Activated CD4-positive, alpha-beta T cell treated with anti-CD3 and anti-CD28 coated beads, Interleukin-2, amount 10 ng/mL, durations not matched to agents 24 days and 14 days (primary cell): Measurements from ENCODE around the gene CEP131. TPM values are rescaled to one million over a fixed set of nuclear protein-coding genes. Genes with fewer than 3 reads are reported as not detected.

Experiments
- DNase-seq: peaks from one replicate; pipeline ENCODE4 v3.0.0; 2022
- H3K27ac Mint-ChIP-seq: one replicate; pipeline ENCODE4 v1.8.0; 2022; ENCODE audit warnings: mild to moderate bottlenecking, mixed read lengths
- H3K27me3 Mint-ChIP-seq: one replicate; pipeline ENCODE4 v1.8.0; 2022; ENCODE audit warnings: mixed read lengths
- H3K36me3 Mint-ChIP-seq: one replicate; pipeline ENCODE4 v1.8.0; 2022; ENCODE audit warnings: low read depth, mild to moderate bottlenecking, mixed read lengths
- H3K4me1 Mint-ChIP-seq: one replicate; pipeline ENCODE4 v1.8.0; 2021; ENCODE audit warnings: mixed read lengths
- H3K4me3 Mint-ChIP-seq: one replicate; pipeline ENCODE4 v1.8.0; 2022; ENCODE audit warnings: mild to moderate bottlenecking, moderate library complexity, mixed read lengths
- H3K9me3 Mint-ChIP-seq: one replicate; pipeline ENCODE4 v1.8.0; 2021; ENCODE audit warnings: mixed read lengths
- intact Hi-C: fragments of 100-400 bp; cut with micrococcal nuclease; formaldehyde crosslinking; loops from one replicate; pipeline ENCODE4 v1.15.1; 2023
- total RNA-seq: library from RNA; stranded (reverse); gene quantifications from 2 replicates; pipeline ENCODE4 v1.2.3, GENCODE V29; 2022

Gene CEP131
- total RNA-seq, 1 donor from 2014 or later = 18.0 TPM

DNA sequence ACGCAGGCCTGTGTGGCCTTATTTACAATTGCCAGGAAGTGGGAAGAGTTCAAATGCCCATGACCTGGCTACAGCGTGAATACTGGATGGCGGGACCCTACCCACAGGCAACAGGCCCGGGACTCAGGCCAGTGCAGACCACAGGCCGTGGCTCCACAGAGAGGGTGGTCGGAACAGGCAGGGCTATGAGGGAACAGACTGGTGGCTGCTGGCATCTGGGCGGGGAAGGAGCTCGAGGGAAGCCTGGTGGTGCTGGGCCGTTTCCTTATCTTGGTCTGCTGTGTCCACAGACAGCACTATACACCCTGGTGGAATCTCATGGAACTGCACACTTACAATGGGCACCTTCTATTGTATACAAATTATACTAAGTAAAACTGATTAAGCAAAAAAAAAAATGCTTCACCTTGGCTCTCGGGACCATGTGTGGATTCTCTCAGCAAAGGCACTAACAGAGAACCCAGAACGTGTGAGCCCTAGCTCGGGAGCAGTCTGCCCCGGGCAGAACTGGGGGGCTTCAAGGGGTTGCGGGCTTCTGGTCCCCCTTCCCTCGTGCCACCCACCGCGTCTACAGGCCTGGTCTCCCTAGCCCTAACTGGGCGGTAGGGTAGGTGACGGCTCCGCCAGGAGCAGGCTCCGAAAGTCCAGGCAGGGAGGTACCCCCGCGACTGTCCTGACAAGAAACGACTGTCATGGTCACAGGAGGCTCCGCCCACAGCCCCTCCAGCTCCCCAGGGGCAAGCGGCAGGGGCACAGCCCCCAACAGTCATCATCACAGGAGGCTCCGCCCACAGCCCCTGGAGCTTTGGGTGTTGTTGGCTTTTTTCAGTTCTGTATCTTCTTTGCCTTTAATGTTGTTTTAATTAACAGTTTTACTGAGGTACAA is 21.8 kb downstream of the CEP131 start:
- H3K9me3 Mint-ChIP-seq = no peaks in the 10 kb centered on the region
- no peaks in the 10 kb centered on the region for H3K4me1 Mint-ChIP-seq
- no peak overlapping the region for H3K4me3 Mint-ChIP-seq
- no peak overlapping the region for H3K27ac Mint-ChIP-seq
- intact Hi-C loops = no loop called here
- H3K27me3 Mint-ChIP-seq = no peaks in the 10 kb centered on the region
- peak; percentile 77 for DNase-seq
- no peaks in the 10 kb centered on the region for H3K36me3 Mint-ChIP-seq

DNA sequence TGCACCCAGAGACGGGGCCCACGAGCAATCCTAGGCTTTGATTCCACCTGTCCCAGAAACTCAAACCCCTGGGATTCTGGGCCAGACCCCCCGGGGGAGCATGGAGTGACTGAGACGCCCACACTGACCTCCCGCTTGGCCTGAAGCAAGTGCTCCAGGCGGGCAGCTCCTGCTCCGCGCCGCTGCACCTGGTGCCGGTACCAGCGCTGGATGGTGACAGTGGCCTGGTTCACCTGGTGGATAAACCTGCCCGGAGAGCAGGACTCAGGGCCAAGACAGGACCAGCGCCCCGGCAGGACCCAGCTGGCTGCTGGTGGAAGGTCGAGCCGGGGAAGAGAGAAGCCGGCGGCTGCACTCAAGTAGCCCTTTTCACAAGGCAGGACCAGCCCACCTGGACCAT is 22.6 kb downstream of the CEP131 start:
- Mint-ChIP-seq H3K27me3 (no peaks in the 10 kb centered on the region), H3K36me3 (no peaks in the 10 kb centered on the region), H3K9me3 (no peaks in the 10 kb centered on the region), H3K4me3 (no peak overlapping the region), H3K4me1 (no peaks in the 10 kb centered on the region), H3K27ac (no peak overlapping the region)
- intact Hi-C loops = no loop called here
- DNase-seq = no peak

DNA sequence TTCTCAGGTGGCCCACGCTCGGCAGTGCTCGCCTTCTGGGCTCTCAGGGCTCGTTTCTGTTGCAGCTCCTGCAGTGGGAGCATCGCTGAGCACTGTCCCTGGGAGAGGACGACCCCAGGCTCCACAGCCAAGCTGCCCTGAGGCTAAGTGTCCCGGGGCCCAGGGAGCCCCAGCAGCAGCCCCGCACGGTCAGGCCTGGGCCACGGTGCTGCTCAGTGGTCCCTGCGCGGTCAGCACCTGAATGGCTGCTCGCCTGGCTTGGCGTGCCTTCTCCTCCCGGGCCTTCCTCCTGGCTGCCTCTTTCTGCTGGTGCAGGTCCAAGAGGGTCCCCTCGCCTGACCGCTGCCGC is 23.3 kb downstream of the CEP131 start:
- no peaks in the 10 kb centered on the region for H3K4me1 Mint-ChIP-seq
- H3K27ac Mint-ChIP-seq = no peak overlapping the region
- no peak overlapping the region for H3K4me3 Mint-ChIP-seq
- no peak for DNase-seq
- no peaks in the 10 kb centered on the region for H3K9me3 Mint-ChIP-seq
- intact Hi-C loops = no loop called here
- H3K27me3 Mint-ChIP-seq = no peaks in the 10 kb centered on the region
- H3K36me3 Mint-ChIP-seq = no peaks in the 10 kb centered on the region

GRCh38 chr17:81198826-81199481 is 23.8 kb downstream of the CEP131 start:
- H3K27ac Mint-ChIP-seq = no peak overlapping the region
- no peaks in the 10 kb centered on the region for H3K9me3 Mint-ChIP-seq
- H3K36me3 Mint-ChIP-seq = no peaks in the 10 kb centered on the region
- no peak for DNase-seq
- no peaks in the 10 kb centered on the region for H3K4me1 Mint-ChIP-seq
- H3K4me3 Mint-ChIP-seq = no peak overlapping the region
- H3K27me3 Mint-ChIP-seq = no peaks in the 10 kb centered on the region
- intact Hi-C loops = no loop called here

GRCh38 chr17:81197831-81198490 is 24.8 kb downstream of the CEP131 start:
- no peaks in the 10 kb centered on the region for H3K36me3 Mint-ChIP-seq
- no peaks in the 10 kb centered on the region for H3K4me1 Mint-ChIP-seq
- H3K9me3 Mint-ChIP-seq = no peaks in the 10 kb centered on the region
- no peaks in the 10 kb centered on the region for H3K27me3 Mint-ChIP-seq
- no peak overlapping the region for H3K27ac Mint-ChIP-seq
- no peak for DNase-seq
- H3K4me3 Mint-ChIP-seq = no peak overlapping the region
- intact Hi-C loops = no loop called here

DNA sequence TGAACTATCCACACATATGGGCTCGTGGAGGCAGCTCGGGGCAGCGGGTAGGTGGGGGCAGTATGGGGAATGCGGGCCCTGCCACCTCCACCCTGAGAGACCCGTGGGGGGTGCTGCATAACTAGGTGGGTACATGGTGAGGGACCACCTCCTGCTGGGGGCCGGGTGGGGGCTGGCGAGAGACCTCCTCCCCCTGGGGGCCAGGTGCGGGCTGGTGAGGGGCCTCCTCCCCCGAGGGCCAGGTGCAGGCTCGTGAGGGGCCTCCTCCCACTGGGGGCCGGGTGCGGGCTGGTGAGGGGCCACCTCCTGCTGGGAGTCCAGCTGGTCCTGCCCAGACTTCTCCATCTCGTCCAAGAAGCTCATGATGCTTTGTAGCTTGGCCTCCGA is 25.4 kb downstream of the CEP131 start:
- Mint-ChIP-seq H3K36me3 (no peaks in the 10 kb centered on the region), H3K4me3 (no peak overlapping the region), H3K9me3 (no peaks in the 10 kb centered on the region), H3K27ac (no peak overlapping the region), H3K4me1 (no peaks in the 10 kb centered on the region), H3K27me3 (no peaks in the 10 kb centered on the region)
- intact Hi-C loops = no loop called here
- no peak for DNase-seq

DNA sequence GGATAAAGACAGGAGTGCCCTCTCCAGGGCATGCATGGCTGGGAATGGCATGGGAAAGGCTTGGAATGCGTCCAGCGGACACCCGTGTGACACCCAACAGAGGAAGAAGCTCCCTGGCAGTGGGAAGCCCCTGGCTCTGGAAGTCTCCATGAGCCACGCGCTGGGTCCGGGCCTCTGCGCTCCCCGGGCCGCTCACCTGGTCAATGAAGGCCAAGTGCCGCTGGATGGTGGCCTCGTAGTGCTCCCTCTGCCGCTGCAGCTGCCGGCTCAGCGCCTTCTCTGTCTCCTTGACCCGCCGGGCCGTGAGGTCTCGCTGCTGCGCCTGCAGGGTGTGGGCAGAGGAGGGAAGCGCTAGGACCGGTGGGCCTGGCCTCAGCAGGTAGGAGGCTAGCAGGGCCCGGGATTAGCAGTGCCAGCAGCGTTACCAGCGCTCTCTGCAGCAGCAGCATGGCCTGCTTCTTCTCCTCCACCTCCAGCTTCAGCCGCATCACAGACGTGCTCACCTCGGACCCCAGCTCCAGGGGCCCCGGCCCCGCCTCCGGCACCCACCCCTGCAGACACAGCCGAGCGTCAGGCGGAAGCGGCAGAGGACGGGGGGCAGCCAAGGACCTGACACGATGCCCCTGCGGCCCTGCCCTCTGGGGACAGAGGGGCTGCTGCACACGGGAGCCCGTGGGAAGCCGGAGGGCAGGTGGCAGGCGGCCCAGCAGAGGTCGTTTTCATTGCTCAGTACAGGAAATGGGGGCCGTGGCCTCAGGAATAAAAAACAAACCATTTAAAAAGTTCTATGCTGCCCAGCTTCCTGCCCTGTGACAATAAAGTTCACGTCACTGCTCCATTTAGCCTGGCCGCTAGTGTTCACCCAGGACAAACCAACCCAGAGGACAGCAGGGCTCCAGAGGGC is 26.0 kb downstream of the CEP131 start:
- Mint-ChIP-seq H3K4me3 (no peak overlapping the region), H3K27me3 (no peaks in the 10 kb centered on the region), H3K36me3 (no peaks in the 10 kb centered on the region), H3K4me1 (no peaks in the 10 kb centered on the region), H3K27ac (no peak overlapping the region), H3K9me3 (no peaks in the 10 kb centered on the region)
- intact Hi-C loops = no loop called here
- no peak for DNase-seq

GRCh38 chr17:81195941-81196495 is 26.7 kb downstream of the CEP131 start:
- H3K36me3 Mint-ChIP-seq = no peaks in the 10 kb centered on the region
- no peak overlapping the region for H3K27ac Mint-ChIP-seq
- no peaks in the 10 kb centered on the region for H3K9me3 Mint-ChIP-seq
- H3K4me3 Mint-ChIP-seq = no peak overlapping the region
- H3K27me3 Mint-ChIP-seq = no peaks in the 10 kb centered on the region
- intact Hi-C loops = no loop called here
- no peaks in the 10 kb centered on the region for H3K4me1 Mint-ChIP-seq
- no peak for DNase-seq

GRCh38 chr17:81194941-81195901 is 27.5 kb downstream of the CEP131 start:
- intact Hi-C loops = no loop called here
- H3K9me3 Mint-ChIP-seq = no peaks in the 10 kb centered on the region
- H3K4me1 Mint-ChIP-seq = no peaks in the 10 kb centered on the region
- H3K36me3 Mint-ChIP-seq = no peaks in the 10 kb centered on the region
- no peak for DNase-seq
- H3K27ac Mint-ChIP-seq = no peak overlapping the region
- H3K4me3 Mint-ChIP-seq = no peak overlapping the region
- H3K27me3 Mint-ChIP-seq = no peaks in the 10 kb centered on the region

DNA sequence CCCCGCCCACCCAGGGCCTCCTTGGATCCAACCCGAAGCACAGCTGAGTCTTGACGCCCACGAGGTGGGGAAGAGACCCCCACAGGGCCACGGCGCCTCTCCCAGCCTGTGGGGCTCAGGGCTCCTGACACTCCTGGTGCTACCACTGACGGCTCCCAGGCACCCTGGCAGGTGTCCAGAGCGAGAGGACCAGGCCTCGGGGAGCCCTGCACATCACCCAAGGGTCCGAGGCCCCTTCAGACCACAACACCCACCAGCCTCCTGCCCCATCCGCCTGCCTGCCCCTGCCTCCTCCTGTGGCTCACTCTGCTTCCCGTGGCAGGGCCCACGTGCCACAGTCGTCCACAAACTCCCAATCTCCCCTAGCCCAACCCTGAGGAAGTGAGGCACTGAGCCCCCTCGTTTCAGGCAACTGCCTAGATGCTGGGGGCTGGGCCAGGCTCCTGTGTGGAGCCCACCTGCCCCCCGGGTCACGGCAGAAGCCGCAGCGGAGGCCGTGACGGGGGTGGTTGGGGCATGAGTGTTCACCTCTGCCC is 28.5 kb downstream of the CEP131 start:
- intact Hi-C loops = no loop called here
- no peak overlapping the region for H3K4me3 Mint-ChIP-seq
- no peaks in the 10 kb centered on the region for H3K9me3 Mint-ChIP-seq
- no peak overlapping the region for H3K27ac Mint-ChIP-seq
- no peak for DNase-seq
- H3K27me3 Mint-ChIP-seq = no peaks in the 10 kb centered on the region
- no peaks in the 10 kb centered on the region for H3K36me3 Mint-ChIP-seq
- H3K4me1 Mint-ChIP-seq = no peaks in the 10 kb centered on the region

DNA sequence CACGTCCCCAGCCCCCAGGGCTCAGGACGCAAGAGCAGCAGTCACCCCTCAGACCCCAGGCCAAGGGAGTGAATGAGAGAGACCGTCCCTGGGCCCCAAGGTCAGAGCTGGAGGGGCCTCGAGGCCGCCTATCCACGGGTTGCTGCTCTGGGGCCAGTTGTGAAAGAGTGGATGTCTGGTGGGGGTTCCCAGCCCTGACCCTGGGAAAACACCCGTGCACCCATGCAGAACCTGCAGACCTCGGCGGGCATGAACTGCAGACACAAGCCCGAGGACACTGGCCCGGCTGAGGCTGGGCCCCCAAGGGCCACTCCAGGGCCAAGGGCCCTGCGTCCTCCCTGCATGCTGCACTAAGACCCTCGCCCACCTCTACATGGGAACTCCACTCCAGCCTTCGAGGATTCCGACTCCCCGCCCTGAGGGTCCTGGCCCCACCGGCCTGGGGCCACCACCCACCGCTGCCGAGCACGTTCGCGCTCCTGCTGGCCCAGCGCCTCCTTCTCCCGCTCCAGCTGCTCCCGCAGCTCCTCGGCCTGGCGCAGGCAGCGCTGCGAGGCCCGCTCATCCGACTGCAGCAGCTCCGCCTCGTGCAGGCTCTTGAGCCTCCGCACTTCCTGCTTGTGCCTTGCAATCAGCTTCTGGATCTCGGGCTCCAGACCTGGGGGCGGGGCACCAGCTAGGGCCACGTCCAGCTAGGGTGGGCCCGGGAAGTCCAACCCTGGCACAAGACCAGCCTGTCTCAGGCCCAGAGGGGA is 29.1 kb downstream of the CEP131 start:
- H3K27ac Mint-ChIP-seq = no peak overlapping the region
- no peak for DNase-seq
- no peaks in the 10 kb centered on the region for H3K27me3 Mint-ChIP-seq
- no peaks in the 10 kb centered on the region for H3K9me3 Mint-ChIP-seq
- intact Hi-C loops = no loop called here
- no peak overlapping the region for H3K4me3 Mint-ChIP-seq
- no peaks in the 10 kb centered on the region for H3K36me3 Mint-ChIP-seq
- no peaks in the 10 kb centered on the region for H3K4me1 Mint-ChIP-seq

GRCh38 chr17:81193051-81193410 is 29.7 kb downstream of the CEP131 start:
- no peak overlapping the region for H3K4me3 Mint-ChIP-seq
- no peaks in the 10 kb centered on the region for H3K4me1 Mint-ChIP-seq
- no peaks in the 10 kb centered on the region for H3K36me3 Mint-ChIP-seq
- no peaks in the 10 kb centered on the region for H3K9me3 Mint-ChIP-seq
- intact Hi-C loops = no loop called here
- no peak for DNase-seq
- H3K27ac Mint-ChIP-seq = no peak overlapping the region
- no peaks in the 10 kb centered on the region for H3K27me3 Mint-ChIP-seq
